GM12872 (cell line): ENCODE data around the gene GBX1.

ENCODE experiments used
- TF ChIP-seq, protein P1 (sequence below): IDR thresholded peaks from 3 replicates; pipeline ENCODE4 v1.5.1; 2011; ENCODE audit warnings: low read depth, mild to moderate bottlenecking, low read length, moderate library complexity; ENCODE audit not compliant: insufficient read depth

The GBX1 gene

GRCh38 chr7:151126491-151127137 lies 40.9 kb downstream of the GBX1 start:
- TF ChIP-seq, protein P1, sequence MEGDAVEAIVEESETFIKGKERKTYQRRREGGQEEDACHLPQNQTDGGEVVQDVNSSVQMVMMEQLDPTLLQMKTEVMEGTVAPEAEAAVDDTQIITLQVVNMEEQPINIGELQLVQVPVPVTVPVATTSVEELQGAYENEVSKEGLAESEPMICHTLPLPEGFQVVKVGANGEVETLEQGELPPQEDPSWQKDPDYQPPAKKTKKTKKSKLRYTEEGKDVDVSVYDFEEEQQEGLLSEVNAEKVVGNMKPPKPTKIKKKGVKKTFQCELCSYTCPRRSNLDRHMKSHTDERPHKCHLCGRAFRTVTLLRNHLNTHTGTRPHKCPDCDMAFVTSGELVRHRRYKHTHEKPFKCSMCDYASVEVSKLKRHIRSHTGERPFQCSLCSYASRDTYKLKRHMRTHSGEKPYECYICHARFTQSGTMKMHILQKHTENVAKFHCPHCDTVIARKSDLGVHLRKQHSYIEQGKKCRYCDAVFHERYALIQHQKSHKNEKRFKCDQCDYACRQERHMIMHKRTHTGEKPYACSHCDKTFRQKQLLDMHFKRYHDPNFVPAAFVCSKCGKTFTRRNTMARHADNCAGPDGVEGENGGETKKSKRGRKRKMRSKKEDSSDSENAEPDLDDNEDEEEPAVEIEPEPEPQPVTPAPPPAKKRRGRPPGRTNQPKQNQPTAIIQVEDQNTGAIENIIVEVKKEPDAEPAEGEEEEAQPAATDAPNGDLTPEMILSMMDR: no peak

DNA sequence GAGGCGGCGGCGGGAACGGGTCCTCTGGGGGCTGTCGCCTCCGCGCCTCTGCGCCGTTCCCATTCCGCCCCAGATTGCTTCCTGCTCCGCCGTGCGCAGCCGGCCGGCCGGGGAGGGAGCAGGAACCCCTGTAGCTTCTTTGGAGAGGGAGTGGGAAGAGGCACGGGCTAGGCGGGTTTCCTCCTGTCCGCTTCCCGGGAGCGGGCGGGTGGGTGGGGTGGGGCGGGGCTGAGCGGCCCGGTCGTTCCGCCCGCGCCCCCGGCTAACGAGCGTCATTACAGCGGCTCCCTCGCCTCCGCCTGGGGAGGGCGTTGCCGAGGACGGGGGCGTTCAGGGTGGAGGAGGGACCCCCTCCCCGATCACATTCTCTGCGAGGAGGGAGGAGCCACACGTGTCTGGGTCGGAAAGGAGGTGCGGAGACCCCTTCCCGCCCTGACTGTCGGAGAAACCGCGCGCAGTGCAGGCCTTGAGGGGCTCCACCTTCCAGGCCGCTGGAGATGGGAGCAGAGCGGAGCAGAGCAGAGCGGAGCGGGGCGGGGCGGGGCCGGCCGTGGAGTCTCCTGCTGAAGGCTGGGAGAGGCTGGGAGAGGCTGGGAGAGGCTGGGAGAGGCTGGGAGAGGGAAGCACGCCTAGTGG lies 41.5 kb downstream of the GBX1 start:
- TF ChIP-seq, protein P1: no peak

DNA sequence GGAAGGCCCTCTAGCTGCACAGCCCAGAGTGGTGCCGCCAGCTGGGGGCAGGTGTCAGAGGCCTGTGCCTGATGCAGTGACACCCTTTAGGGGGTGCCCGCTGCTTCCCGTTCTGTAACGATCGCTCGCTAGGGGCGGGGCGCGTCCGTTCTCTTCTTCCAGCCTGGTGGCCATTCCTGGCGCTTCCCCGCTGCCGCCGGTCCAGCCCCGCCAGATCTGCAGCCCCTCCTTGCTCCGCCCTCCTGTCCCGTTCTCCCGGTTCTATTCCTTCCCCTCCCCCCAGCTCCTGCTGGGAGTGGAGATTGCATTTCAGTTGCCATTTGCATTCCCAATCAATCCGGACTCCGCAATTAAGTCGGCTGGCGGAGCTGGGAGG lies 42.0 kb downstream of the GBX1 start:
- TF ChIP-seq, protein P1: no peak

DNA sequence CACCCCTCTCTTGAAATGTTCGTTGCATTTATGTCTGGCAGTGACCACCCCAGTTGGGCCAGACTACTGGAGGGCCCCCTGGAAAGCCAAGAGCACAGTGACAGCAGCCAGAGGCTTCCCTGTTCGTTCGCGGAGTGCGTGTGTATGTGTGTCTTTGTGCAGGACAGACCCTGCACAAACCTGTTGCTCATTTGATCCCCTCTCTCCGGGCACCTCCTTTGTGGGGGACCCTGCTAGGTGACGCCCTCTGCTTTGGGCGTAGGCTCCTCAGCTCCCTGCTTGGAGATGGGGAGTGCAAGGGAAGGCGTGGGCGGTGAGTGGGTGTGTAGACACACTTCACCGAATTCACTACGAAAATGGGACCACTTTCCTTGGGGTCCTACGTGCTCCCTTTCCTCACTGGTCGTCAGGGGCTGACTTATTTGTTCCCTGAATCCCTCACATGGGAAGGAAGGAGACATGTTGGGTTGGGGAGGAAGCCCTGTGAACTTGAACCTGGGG lies 42.5 kb downstream of the GBX1 start:
- TF ChIP-seq, protein P1: no peak

- TF ChIP-seq, protein P1: no peak
Observed at GRCh38 chr7:151124481-151124880, 43.0 kb downstream of the GBX1 start.

- TF ChIP-seq, protein P1: peak; percentile 100
Observed at GRCh38 chr7:151123822-151124464, 43.6 kb downstream of the GBX1 start.

- TF ChIP-seq, protein P1: no peak
Observed at GRCh38 chr7:151123158-151123821, 44.2 kb downstream of the GBX1 start.
